ENCODE data around the gene SPARCL1. TPM values are rescaled to one million over a fixed set of nuclear protein-coding genes. Genes with fewer than 3 reads are reported as not detected.

SPARCL1 gene
- total RNA-seq, 1 experiment from 2014 or later, result 0.85 TPM

DNA sequence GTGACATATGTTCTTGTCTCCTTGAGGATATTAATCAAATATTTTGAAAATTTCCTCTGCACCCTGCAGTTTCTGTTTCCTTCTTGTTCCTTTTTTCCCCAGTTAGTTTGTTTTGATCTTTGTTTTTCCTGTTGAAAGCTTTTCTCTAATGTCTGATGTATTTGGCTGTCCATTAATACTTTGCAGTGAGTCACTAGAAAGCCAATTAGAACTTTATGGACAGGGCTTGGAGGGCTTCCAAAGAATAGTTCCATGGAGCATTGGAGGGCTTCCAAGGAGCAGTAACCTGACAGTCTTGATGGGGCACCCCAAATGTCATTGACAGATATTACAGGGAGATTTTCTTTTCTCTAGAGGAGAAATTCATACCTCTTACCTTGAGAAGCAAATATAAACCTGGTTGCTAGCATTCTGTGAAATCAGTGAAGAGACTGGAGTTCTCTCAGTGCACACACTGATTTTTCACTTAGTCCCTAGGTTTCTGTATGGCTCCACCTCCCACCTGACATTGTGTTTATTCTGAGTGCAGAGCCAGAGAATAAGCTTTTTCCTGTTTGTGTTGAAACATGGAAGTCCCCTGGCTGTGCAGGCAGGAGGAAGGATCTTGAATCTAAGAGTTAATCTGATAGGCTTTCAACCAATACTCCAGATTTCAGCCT is 26.5 kb downstream of the SPARCL1 start (continued):
- TF ChIP-seq CBFB (CRISPR knock-in tag; IDR thresholded peaks at IDR 0.05; ENCODE audit: low read depth) (no peak), TCF7 (CRISPR knock-in tag; IDR thresholded peaks at IDR 0.05; ENCODE audit: low read depth) (no peak), ZNF396 (CRISPR knock-in tag; IDR thresholded peaks at IDR 0.05; ENCODE audit: borderline replicate concordance) (no peak), SMAD3 (CRISPR knock-in tag; IDR thresholded peaks at IDR 0.05; ENCODE audit: borderline replicate concordance) (no peak), JAZF1 (CRISPR knock-in tag; IDR thresholded peaks at IDR 0.05) (no peak), ZNF121 (CRISPR knock-in tag; IDR thresholded peaks at IDR 0.05) (no peak), ZNF281 (CRISPR knock-in tag; IDR thresholded peaks at IDR 0.05) (no peak), NR2C2 (CRISPR knock-in tag; IDR thresholded peaks at IDR 0.05) (no peak), IRF1 (CRISPR knock-in tag; IDR thresholded peaks at IDR 0.05) (no peak), PRRX2 (CRISPR knock-in tag; IDR thresholded peaks at IDR 0.05) (no peak)

DNA sequence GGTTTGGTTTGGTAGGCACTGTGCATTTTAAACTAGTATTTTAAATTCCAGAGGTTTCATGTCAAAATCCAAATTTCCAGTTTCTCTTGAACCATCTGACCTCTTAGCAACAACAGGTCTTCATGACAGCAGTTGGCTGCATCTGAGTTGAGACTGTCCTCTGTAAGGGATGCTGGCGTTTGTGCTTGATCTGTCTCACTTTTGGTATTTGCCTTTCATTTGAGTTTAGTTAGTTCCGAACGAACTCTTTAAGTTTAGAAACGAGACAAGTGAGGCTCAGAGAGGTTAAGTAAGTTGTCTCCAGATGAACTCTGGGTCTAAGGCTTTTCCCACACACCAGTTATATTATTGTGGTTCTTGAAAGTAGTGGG is 29.1 kb downstream of the SPARCL1 start:
- ATAC-seq (no peak), DNase-seq (ENCODE audit: low spot score) (no peak)
- ChIA-PET CTCF (no interaction called here), POLR2A (no interaction called here)
- H3K4me1 Mint-ChIP-seq, result 0 out of 2 replicates have a peak, but pooled peaks cover 3% of the 10 kb centered on the region
- no peaks in the 10 kb centered on the region for H3K9me3 Mint-ChIP-seq
- TF ChIP-seq, protein P1, sequence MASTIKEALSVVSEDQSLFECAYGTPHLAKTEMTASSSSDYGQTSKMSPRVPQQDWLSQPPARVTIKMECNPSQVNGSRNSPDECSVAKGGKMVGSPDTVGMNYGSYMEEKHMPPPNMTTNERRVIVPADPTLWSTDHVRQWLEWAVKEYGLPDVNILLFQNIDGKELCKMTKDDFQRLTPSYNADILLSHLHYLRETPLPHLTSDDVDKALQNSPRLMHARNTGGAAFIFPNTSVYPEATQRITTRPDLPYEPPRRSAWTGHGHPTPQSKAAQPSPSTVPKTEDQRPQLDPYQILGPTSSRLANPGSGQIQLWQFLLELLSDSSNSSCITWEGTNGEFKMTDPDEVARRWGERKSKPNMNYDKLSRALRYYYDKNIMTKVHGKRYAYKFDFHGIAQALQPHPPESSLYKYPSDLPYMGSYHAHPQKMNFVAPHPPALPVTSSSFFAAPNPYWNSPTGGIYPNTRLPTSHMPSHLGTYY (CRISPR knock-in tag; IDR thresholded peaks at IDR 0.05), result no peak
- TF ChIP-seq RELA (CRISPR knock-in tag; IDR thresholded peaks at IDR 0.05; ENCODE audit: borderline replicate concordance) (no peak), NFYB (CRISPR knock-in tag; conservative IDR thresholded peaks at IDR 0.05; ENCODE audit: low read depth) (no peak), EMX1 (CRISPR knock-in tag; IDR thresholded peaks at IDR 0.05) (no peak), ZNF232 (CRISPR knock-in tag; IDR thresholded peaks at IDR 0.05) (no peak), ATF1 (CRISPR knock-in tag; IDR thresholded peaks at IDR 0.05) (no peak), CDX4 (CRISPR knock-in tag; IDR thresholded peaks at IDR 0.05; ENCODE audit: borderline replicate concordance) (no peak), SMAD3 (CRISPR knock-in tag; IDR thresholded peaks at IDR 0.05; ENCODE audit: borderline replicate concordance) (no peak), ZNF532 (CRISPR knock-in tag; IDR thresholded peaks at IDR 0.05; ENCODE audit: borderline replicate concordance) (no peak), NR2C2 (CRISPR knock-in tag; IDR thresholded peaks at IDR 0.05) (no peak), ZNF396 (CRISPR knock-in tag; IDR thresholded peaks at IDR 0.05; ENCODE audit: borderline replicate concordance) (no peak), FOXK1 (CRISPR knock-in tag; IDR thresholded peaks at IDR 0.05) (no peak)
- TF ChIP-seq, protein P2, sequence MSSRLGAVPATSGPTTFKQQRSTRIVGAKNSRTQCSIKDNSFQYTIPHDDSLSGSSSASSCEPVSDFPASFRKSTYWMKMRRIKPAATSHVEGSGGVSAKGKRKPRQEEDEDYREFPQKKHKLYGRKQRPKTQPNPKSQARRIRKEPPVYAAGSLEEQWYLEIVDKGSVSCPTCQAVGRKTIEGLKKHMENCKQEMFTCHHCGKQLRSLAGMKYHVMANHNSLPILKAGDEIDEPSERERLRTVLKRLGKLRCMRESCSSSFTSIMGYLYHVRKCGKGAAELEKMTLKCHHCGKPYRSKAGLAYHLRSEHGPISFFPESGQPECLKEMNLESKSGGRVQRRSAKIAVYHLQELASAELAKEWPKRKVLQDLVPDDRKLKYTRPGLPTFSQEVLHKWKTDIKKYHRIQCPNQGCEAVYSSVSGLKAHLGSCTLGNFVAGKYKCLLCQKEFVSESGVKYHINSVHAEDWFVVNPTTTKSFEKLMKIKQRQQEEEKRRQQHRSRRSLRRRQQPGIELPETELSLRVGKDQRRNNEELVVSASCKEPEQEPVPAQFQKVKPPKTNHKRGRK (CRISPR knock-in tag; IDR thresholded peaks at IDR 0.05; ENCODE audit: borderline replicate concordance), result no peak
- TF ChIP-seq, protein P3, sequence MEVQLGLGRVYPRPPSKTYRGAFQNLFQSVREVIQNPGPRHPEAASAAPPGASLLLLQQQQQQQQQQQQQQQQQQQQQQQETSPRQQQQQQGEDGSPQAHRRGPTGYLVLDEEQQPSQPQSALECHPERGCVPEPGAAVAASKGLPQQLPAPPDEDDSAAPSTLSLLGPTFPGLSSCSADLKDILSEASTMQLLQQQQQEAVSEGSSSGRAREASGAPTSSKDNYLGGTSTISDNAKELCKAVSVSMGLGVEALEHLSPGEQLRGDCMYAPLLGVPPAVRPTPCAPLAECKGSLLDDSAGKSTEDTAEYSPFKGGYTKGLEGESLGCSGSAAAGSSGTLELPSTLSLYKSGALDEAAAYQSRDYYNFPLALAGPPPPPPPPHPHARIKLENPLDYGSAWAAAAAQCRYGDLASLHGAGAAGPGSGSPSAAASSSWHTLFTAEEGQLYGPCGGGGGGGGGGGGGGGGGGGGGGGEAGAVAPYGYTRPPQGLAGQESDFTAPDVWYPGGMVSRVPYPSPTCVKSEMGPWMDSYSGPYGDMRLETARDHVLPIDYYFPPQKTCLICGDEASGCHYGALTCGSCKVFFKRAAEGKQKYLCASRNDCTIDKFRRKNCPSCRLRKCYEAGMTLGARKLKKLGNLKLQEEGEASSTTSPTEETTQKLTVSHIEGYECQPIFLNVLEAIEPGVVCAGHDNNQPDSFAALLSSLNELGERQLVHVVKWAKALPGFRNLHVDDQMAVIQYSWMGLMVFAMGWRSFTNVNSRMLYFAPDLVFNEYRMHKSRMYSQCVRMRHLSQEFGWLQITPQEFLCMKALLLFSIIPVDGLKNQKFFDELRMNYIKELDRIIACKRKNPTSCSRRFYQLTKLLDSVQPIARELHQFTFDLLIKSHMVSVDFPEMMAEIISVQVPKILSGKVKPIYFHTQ (CRISPR knock-in tag; IDR thresholded peaks at IDR 0.05), result no peak
- H3K27ac Mint-ChIP-seq, result no peak overlapping the region
- no peaks in the 10 kb centered on the region for H3K36me3 Mint-ChIP-seq
- no peaks in the 10 kb centered on the region for H3K27me3 Mint-ChIP-seq (ENCODE audit: low read depth)
- no peak overlapping the region for H3K4me3 Mint-ChIP-seq
